ENCODE data around the gene RNU2-1. TPM values are rescaled to one million over a fixed set of nuclear protein-coding genes. Genes with fewer than 3 reads are reported as not detected.

Gene RNU2-1
- total RNA-seq, 1 experiment from 2014 or later = 5,045 TPM

GRCh38 chr17:43216369-43216761, 17.4 kb downstream of the RNU2-1 start:
- no peaks in the 10 kb centered on the region for H3K4me1 Mint-ChIP-seq (ENCODE audit: low read depth, unreplicated experiment)
- H3K4me3 Mint-ChIP-seq (ENCODE audit: low read depth, unreplicated experiment) = no peak overlapping the region
- H3K9me3 Mint-ChIP-seq (ENCODE audit: low read depth, unreplicated experiment) = no peaks in the 10 kb centered on the region
- peaks cover 38% of the 10 kb centered on the region for H3K36me3 Mint-ChIP-seq (ENCODE audit: insufficient read depth, unreplicated experiment)
- no TSS peak for BruUV-seq (replicated peaks)
- CTCF ChIA-PET = no interaction called here
- H3K27me3 Mint-ChIP-seq (ENCODE audit: unreplicated experiment) = no peaks in the 10 kb centered on the region
- TF ChIP-seq CTCF (IDR thresholded peaks at IDR 0.05; ENCODE audit: unreplicated experiment) = no peak
- no peak for DNase-seq
- H3K27ac Mint-ChIP-seq (ENCODE audit: unreplicated experiment) = no peak overlapping the region
- intact Hi-C loops (cut with micrococcal nuclease; ENCODE audit: unreplicated experiment) = no loop called here

GRCh38 chr17:43215341-43215740, 18.4 kb downstream of the RNU2-1 start:
- CTCF ChIA-PET = interaction anchor here (1.4 kb wide), 1 partner anchor 44 kb away, joined by 5 read pairs; no protein-coding TSS in a partner anchor
- Mint-ChIP-seq H3K27ac (ENCODE audit: unreplicated experiment) (no peak overlapping the region), H3K27me3 (ENCODE audit: unreplicated experiment) (no peaks in the 10 kb centered on the region), H3K4me3 (ENCODE audit: low read depth, unreplicated experiment) (no peak overlapping the region), H3K9me3 (ENCODE audit: low read depth, unreplicated experiment) (no peaks in the 10 kb centered on the region), H3K4me1 (ENCODE audit: low read depth, unreplicated experiment) (no peaks in the 10 kb centered on the region), H3K36me3 (ENCODE audit: insufficient read depth, unreplicated experiment) (peaks cover 45% of the 10 kb centered on the region)
- no TSS peak for BruUV-seq (replicated peaks)
- no peak for DNase-seq
- intact Hi-C loops (cut with micrococcal nuclease; ENCODE audit: unreplicated experiment) = no loop called here
- TF ChIP-seq CTCF (IDR thresholded peaks at IDR 0.05; ENCODE audit: unreplicated experiment) = no peak

- Mint-ChIP-seq H3K4me1 (ENCODE audit: low read depth, unreplicated experiment) (no peaks in the 10 kb centered on the region), H3K9me3 (ENCODE audit: low read depth, unreplicated experiment) (no peaks in the 10 kb centered on the region), H3K36me3 (ENCODE audit: insufficient read depth, unreplicated experiment) (peaks cover 56% of the 10 kb centered on the region), H3K4me3 (ENCODE audit: low read depth, unreplicated experiment) (no peak overlapping the region), H3K27me3 (ENCODE audit: unreplicated experiment) (no peaks in the 10 kb centered on the region), H3K27ac (ENCODE audit: unreplicated experiment) (no peak overlapping the region)
- no TSS peak for BruUV-seq (replicated peaks)
- CTCF ChIA-PET = interaction anchor here (0.5 kb wide), 1 partner anchor 1169 kb away, joined by 5 read pairs; no protein-coding TSS in a partner anchor
- TF ChIP-seq CTCF (IDR thresholded peaks at IDR 0.05; ENCODE audit: unreplicated experiment) = no peak
- intact Hi-C loops (cut with micrococcal nuclease; ENCODE audit: unreplicated experiment) = no loop called here
- no peak for DNase-seq
Observed at GRCh38 chr17:43213545-43213944, 20.2 kb downstream of the RNU2-1 start.

GRCh38 chr17:43212641-43213490, 20.9 kb downstream of the RNU2-1 start:
- no peak for TF ChIP-seq CTCF (IDR thresholded peaks at IDR 0.05; ENCODE audit: unreplicated experiment)
- Mint-ChIP-seq H3K36me3 (ENCODE audit: insufficient read depth, unreplicated experiment) (peaks cover 61% of the 10 kb centered on the region), H3K27me3 (ENCODE audit: unreplicated experiment) (no peaks in the 10 kb centered on the region), H3K9me3 (ENCODE audit: low read depth, unreplicated experiment) (no peaks in the 10 kb centered on the region), H3K27ac (ENCODE audit: unreplicated experiment) (no peak overlapping the region), H3K4me3 (ENCODE audit: low read depth, unreplicated experiment) (no peak overlapping the region), H3K4me1 (ENCODE audit: low read depth, unreplicated experiment) (no peaks in the 10 kb centered on the region)
- no TSS peak for BruUV-seq (replicated peaks)
- intact Hi-C loops (cut with micrococcal nuclease; ENCODE audit: unreplicated experiment) = no loop called here
- DNase-seq = no peak
- CTCF ChIA-PET = no interaction called here
